ENCODE results near the gene POLD1. TPM values are rescaled to one million over a fixed set of nuclear protein-coding genes. Genes with fewer than 3 reads are reported as not detected.

POLD1 gene
- total and polyA plus RNA-seq, 2 of the 13 experiments (the other 11 are each of a cell fraction or from before 2014, with no cell fraction given): 17.4 to 54.0 TPM

GRCh38 chr19:50383852-50384684, at the start of gene POLD1 (continued):
- TF ChIP-seq NR2C2 (CRISPR knock-in tag; IDR thresholded peaks at IDR 0.05; ENCODE audit: borderline replicate concordance): peak; percentile 99
- TF ChIP-seq ZNF143 (CRISPR knock-in tag; IDR thresholded peaks at IDR 0.05): peak; percentile 37; the same call in 1 of the 2 replicates
- TF ChIP-seq ETV6 (CRISPR knock-in tag; conservative IDR thresholded peaks at IDR 0.05): no peak
- TF ChIP-seq KDM2A (CRISPR knock-in tag; IDR thresholded peaks at IDR 0.05; ENCODE audit: borderline replicate concordance, low read depth): peak; percentile 99
- 0 out of 2 replicates have a peak, but pooled peaks have one; percentile 24 for TF ChIP-seq ZNF766 (CRISPR knock-in tag; IDR thresholded peaks at IDR 0.05; ENCODE audit: borderline replicate concordance)
- TF ChIP-seq FOXK1 (CRISPR knock-in tag; IDR thresholded peaks at IDR 0.05; ENCODE audit: borderline replicate concordance, low read depth): peak; percentile 42; the same call in 1 of the 2 replicates
- 0 out of 2 replicates have a peak, but pooled peaks have one; percentile 47 for TF ChIP-seq ZNF264 (CRISPR knock-in tag; IDR thresholded peaks at IDR 0.05)
- TF ChIP-seq PBX3 (CRISPR knock-in tag; IDR thresholded peaks at IDR 0.05; ENCODE audit: borderline replicate concordance): 0 out of 2 replicates have a peak, but pooled peaks have one; percentile 49
- peak; percentile 60; the same call in 1 of the 2 replicates for TF ChIP-seq CREB1 (IDR thresholded peaks at IDR 0.05)
- TF ChIP-seq CREB1 (CRISPR knock-in tag; IDR thresholded peaks at IDR 0.05): no peak
- TF ChIP-seq THAP11 (CRISPR knock-in tag; IDR thresholded peaks at IDR 0.05): peak; percentile 78
- no peak for TF ChIP-seq ARID3A (IDR thresholded peaks at IDR 0.05; ENCODE audit: low read depth, low read length)
- peak; percentile 43; the same call in 1 of the 2 replicates for TF ChIP-seq RXRA (CRISPR knock-in tag; IDR thresholded peaks at IDR 0.05)
- no peak for TF ChIP-seq RELA (CRISPR knock-in tag; IDR thresholded peaks at IDR 0.05)
- TF ChIP-seq ZNF572 (CRISPR knock-in tag; IDR thresholded peaks at IDR 0.05): no peak
- no peak for TF ChIP-seq PRDM10 (CRISPR knock-in tag; IDR thresholded peaks at IDR 0.05; ENCODE audit: low read depth)
- no peak for TF ChIP-seq ZFYVE20 (CRISPR knock-in tag; IDR thresholded peaks at IDR 0.05; ENCODE audit: borderline replicate concordance, low read depth)
- TF ChIP-seq GATAD1 (CRISPR knock-in tag; IDR thresholded peaks at IDR 0.05): peak; percentile 91
- peak; percentile 82 for TF ChIP-seq ZBTB14 (CRISPR knock-in tag; IDR thresholded peaks at IDR 0.05)
- TF ChIP-seq RAD21 (CRISPR knock-in tag; IDR thresholded peaks at IDR 0.05): no peak

All from HepG2 (cell line).